K562 (cell line): ENCODE data around the gene BCL2L13.

Source experiments
- EGR1 ChIP-seq: fragments of 450-650 bp; conservative IDR thresholded peaks from 2 replicates; pipeline ENCODE4 v1.6.1; 2017; ENCODE audit warnings: mild to moderate bottlenecking
- GTF2F1 ChIP-seq: IDR thresholded peaks from 2 replicates; pipeline ENCODE4 v1.6.1; 2011; ENCODE audit warnings: low read depth, low read length, improper control_type of control experiment
- HDAC6 ChIP-seq: IDR thresholded peaks from 2 replicates; pipeline ENCODE4 v1.6.1; 2012; ENCODE audit warnings: low read depth, mild to moderate bottlenecking, control low read depth, inconsistent platforms, low read length, moderate library complexity
- MXI1 ChIP-seq: IDR thresholded peaks from 2 replicates; pipeline ENCODE4 v1.6.1; 2011; ENCODE audit warnings: low read depth, mild to moderate bottlenecking, improper control_type of control experiment, low read length
- STAT5A ChIP-seq: IDR thresholded peaks from 2 replicates; pipeline ENCODE4 v1.6.1; 2012; ENCODE audit warnings: low read length, inconsistent platforms, borderline replicate concordance
- TF ChIP-seq, protein P1 (sequence below): sonication (generic); formaldehyde crosslinking; IDR thresholded peaks from 2 replicates; pipeline ENCODE4 v1.9.0; 2022; ENCODE audit warnings: mild to moderate bottlenecking, missing genetic modification reagents

DNA sequence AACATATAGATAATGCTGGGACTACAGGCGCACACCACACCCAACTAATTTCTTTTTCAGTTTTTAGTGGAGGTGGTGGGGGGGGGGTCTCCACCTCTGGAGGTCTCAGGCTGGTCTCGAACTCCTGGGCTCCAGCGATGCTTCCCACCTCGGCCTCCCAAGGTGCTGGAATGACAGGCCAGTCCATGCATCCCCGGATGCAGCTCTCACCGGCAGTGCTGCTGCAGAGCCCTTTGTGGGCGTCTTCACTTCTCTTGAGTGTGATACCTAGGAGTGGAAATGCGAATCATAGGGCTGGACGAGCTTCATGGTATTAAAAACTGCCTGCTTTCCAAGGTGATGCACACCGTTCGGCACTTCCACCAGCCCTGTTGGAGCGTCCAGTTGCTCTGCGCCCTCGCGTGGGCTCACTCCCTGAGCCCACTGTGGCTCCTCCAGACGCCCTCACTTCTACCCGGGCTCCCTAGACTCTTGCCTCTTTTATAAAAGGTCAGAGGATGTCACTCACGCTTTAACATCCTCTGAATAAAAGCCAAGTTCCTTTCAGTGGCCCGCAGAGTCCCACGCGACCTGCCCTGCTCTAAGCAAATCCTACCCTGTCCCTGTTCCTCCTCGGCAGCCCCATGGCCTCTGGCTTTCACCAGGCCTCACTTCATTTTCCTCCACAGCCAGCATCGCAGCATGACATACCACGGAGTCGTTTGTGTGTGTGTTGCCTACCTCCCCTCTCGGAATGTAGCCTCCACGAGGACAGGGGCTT, 136.5 kb downstream of the BCL2L13 start:
- TF ChIP-seq HDAC6 (no peak), EGR1 (no peak), MXI1 (no peak), GTF2F1 (no peak), STAT5A (no peak)
- TF ChIP-seq, protein P1, sequence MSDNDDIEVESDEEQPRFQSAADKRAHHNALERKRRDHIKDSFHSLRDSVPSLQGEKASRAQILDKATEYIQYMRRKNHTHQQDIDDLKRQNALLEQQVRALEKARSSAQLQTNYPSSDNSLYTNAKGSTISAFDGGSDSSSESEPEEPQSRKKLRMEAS (CRISPR knock-in tag), result no peak
